Gastroesophageal sphincter (tissue), 3 donors: Measurements from ENCODE around the gene CA6.

Experiments used
- EP300 ChIP-seq: sonication (generic); formaldehyde crosslinking; IDR thresholded peaks from one replicate; pipeline ENCODE4 v1.6.1; 2017; ENCODE audit warnings: antibody characterized with exemption, mild to moderate bottlenecking
- POLR2A ChIP-seq, 2 donors: fragments of 450-650 bp; IDR thresholded peaks; one replicate each; pipeline ENCODE4 v1.6.1; 2017; ENCODE audit warnings: antibody characterized with exemption in 2 of 2, mild to moderate bottlenecking in 2 of 2, moderate library complexity in 1 of 2
- TF ChIP-seq, protein P1 (sequence below), 4 experiments: fragments of 200-600 bp in 2 of 4; fragments of 450-650 bp in 2 of 4; sonication (generic) in 1 of 4; IDR thresholded peaks; one replicate each; pipeline ENCODE4 v1.5.1; 2017 to 2019; ENCODE audit warnings: antibody characterized with exemption in 4 of 4, mild to moderate bottlenecking in 2 of 4, moderate library complexity in 2 of 4

DNA sequence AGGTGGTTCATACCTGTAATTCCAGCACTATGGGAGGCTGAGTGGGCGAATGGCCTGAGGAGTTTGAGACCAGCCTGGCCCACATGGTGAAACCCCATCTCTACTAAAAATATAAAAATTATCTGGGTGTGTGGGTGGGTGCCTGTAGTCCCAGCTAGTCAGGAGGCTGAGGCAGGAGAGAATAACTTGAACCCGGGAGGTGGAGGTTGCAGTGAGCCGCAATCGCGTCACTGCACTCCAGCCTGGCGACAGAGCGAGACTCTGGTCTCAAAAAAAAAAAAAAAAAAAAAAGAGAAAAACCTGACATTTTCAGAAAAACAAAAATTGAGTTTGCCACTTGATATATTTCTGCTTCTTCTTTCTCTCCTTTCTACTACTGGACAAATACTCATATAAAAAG, 24.3 kb downstream of the CA6 start:
- TF ChIP-seq POLR2A (IDR thresholded peaks at IDR 0.05) (no peak), EP300 (no peak)
- TF ChIP-seq, protein P1, sequence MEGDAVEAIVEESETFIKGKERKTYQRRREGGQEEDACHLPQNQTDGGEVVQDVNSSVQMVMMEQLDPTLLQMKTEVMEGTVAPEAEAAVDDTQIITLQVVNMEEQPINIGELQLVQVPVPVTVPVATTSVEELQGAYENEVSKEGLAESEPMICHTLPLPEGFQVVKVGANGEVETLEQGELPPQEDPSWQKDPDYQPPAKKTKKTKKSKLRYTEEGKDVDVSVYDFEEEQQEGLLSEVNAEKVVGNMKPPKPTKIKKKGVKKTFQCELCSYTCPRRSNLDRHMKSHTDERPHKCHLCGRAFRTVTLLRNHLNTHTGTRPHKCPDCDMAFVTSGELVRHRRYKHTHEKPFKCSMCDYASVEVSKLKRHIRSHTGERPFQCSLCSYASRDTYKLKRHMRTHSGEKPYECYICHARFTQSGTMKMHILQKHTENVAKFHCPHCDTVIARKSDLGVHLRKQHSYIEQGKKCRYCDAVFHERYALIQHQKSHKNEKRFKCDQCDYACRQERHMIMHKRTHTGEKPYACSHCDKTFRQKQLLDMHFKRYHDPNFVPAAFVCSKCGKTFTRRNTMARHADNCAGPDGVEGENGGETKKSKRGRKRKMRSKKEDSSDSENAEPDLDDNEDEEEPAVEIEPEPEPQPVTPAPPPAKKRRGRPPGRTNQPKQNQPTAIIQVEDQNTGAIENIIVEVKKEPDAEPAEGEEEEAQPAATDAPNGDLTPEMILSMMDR (IDR thresholded peaks at IDR 0.05): no peak
